Activated naive CD8-positive, alpha-beta T cell treated with anti-CD3 and anti-CD28 coated beads for 36 hours (primary cell): ENCODE measurements around the gene ATP4B. TPM values are rescaled to one million over a fixed set of nuclear protein-coding genes. Genes with fewer than 3 reads are reported as not detected.

Source experiments
- DNase-seq: peaks from one replicate; pipeline ENCODE4 v3.0.0; 2021
- H3K27ac Mint-ChIP-seq: one replicate; pipeline ENCODE4 v1.8.0; 2022; ENCODE audit warnings: mild to moderate bottlenecking, moderate library complexity, mixed read lengths
- H3K27me3 Mint-ChIP-seq: one replicate; pipeline ENCODE4 v1.8.0; 2022; ENCODE audit warnings: mild to moderate bottlenecking, mixed read lengths
- H3K36me3 Mint-ChIP-seq: one replicate; pipeline ENCODE4 v1.8.0; 2021; ENCODE audit warnings: mild to moderate bottlenecking, mixed read lengths
- H3K4me1 Mint-ChIP-seq: one replicate; pipeline ENCODE4 v1.8.0; 2021; ENCODE audit warnings: mixed read lengths
- H3K4me3 Mint-ChIP-seq: one replicate; pipeline ENCODE4 v1.8.0; 2022; ENCODE audit warnings: mild to moderate bottlenecking, moderate library complexity, mixed read lengths
- H3K9me3 Mint-ChIP-seq: one replicate; pipeline ENCODE4 v1.8.0; 2022; ENCODE audit warnings: mixed read lengths
- total RNA-seq, 2 experiments: library from RNA; stranded (reverse); gene quantifications; one replicate each; pipeline ENCODE4 v1.2.3, GENCODE V29; 2021

Gene ATP4B
- total RNA-seq, 2 experiments from 2014 or later: not detected

GRCh38 chr13:113601166-113602070 lies 56.6 kb downstream of the ATP4B start:
- H3K27me3 Mint-ChIP-seq: no peaks in the 10 kb centered on the region
- no peak for DNase-seq
- peaks cover 44% of the 10 kb centered on the region for H3K36me3 Mint-ChIP-seq
- H3K27ac Mint-ChIP-seq: no peak overlapping the region
- no peaks in the 10 kb centered on the region for H3K9me3 Mint-ChIP-seq
- no peak overlapping the region for H3K4me3 Mint-ChIP-seq
- peaks cover 23% of the 10 kb centered on the region for H3K4me1 Mint-ChIP-seq

- Mint-ChIP-seq H3K9me3 (no peaks in the 10 kb centered on the region), H3K27ac (no peak overlapping the region), H3K27me3 (no peaks in the 10 kb centered on the region), H3K4me1 (peaks cover 17% of the 10 kb centered on the region), H3K36me3 (peaks cover 53% of the 10 kb centered on the region), H3K4me3 (no peak overlapping the region)
- DNase-seq: no peak
Observed at GRCh38 chr13:113599391-113599790, 58.6 kb downstream of the ATP4B start.

Other genes with a start within 250 kb of the ATP4B start
- gene ADPRHL1, start 204.7 kb downstream of the ATP4B start, total RNA-seq: under 1 TPM; 0.44 to 0.56 TPM
- gene DCUN1D2, start 167.5 kb downstream of the ATP4B start, total RNA-seq: 10 to 100 TPM; 11.0 to 13.9 TPM
- gene TFDP1, start 73.4 kb downstream of the ATP4B start, total RNA-seq: 100 to 1,000 TPM; 242 to 250 TPM
- not detected for gene GRK1, start 9.0 kb upstream of the ATP4B start, total RNA-seq
- gene TMEM255B, start 101.0 kb upstream of the ATP4B start, total RNA-seq: 1 to 10 TPM; 1.1 to 1.2 TPM
- gene GAS6, start 205.9 kb upstream of the ATP4B start, total RNA-seq: under 1 TPM; 0.16 to 0.27 TPM